GM12878 (cell line): Measurements from ENCODE around the gene FCRLA. TPM values are rescaled to one million over a fixed set of nuclear protein-coding genes. Genes with fewer than 3 reads are reported as not detected.

ENCODE experiments used
- ATAC-seq: fragments of 200-7000 bp; cut with Tn5 transposase; 3 replicates; pipeline ENCODE4 v1.9.1; 2020; ENCODE audit warnings: mild to moderate bottlenecking, moderate library complexity
- Bru-seq: library from RNA; stranded (reverse); fragments of 400-500 nt; gene quantifications from one replicate; lab custom pipeline; 2021; lab: Mats Ljungman, UMichigan
- BruChase-seq, 2 experiments: library from RNA; stranded (reverse); fragments of 400-500 nt; gene quantifications; one replicate each; lab custom pipeline; 2021; lab: Mats Ljungman, UMichigan
- BruUV-seq: library from RNA; stranded (reverse); fragments of 400-500 nt; replicated peaks from 2 replicates; lab custom pipeline; 2021; lab: Mats Ljungman, UMichigan
- CTCF ChIA-PET: fragments of 300-600 bp; sonication (Branson Sonifier 250); formaldehyde crosslinking; extraction: SDS; loops from one replicate; lab custom pipeline; 2021; ENCODE audit warnings: inconsistent platforms; lab: Yijun Ruan, JAX
- POLR2A ChIA-PET: fragments of 350-600 bp; formaldehyde crosslinking; extraction: SDS; loops from one replicate; lab custom pipeline; 2021; ENCODE audit warnings: inconsistent platforms; lab: Charles Lee
- RAD21 ChIA-PET: fragments of 300-600 bp; sonication (Branson Sonifier 250); formaldehyde crosslinking; loops from one replicate; lab custom pipeline; 2023; ENCODE audit warnings: antibody characterized with exemption; ENCODE audit not compliant: unreplicated experiment; lab: Charles Lee
- SMC1A ChIA-PET: fragments of 300-600 bp; sonication (Branson Sonifier 250); formaldehyde crosslinking; loops from one replicate; lab custom pipeline; 2023; ENCODE audit not compliant: unreplicated experiment, uncharacterized antibody; lab: Charles Lee
- DNase-seq: peaks from one replicate; pipeline ENCODE4 v3.0.0-alpha.2; 2011; ENCODE audit warnings: low read depth, low spot score
- FAIRE-seq: peaks from 3 replicates; lab custom pipeline; 2011; peaks lifted over from hg19 to GRCh38; lab: Jason Lieb, UNC
- H2AFZ ChIP-seq: 2 replicates; pipeline ENCODE4 v1.6.0; 2011; ENCODE audit warnings: low read depth, low read length, control low read depth; ENCODE audit not compliant: control insufficient read depth
- H3K27ac ChIP-seq: 2 replicates; pipeline ENCODE4 v1.5.1; 2011; ENCODE audit warnings: control low read depth; ENCODE audit not compliant: control insufficient read depth, insufficient read depth
- H3K27me3 ChIP-seq, 2 experiments: replicated peaks in 1 of 2; 2 replicates each; pipeline versions ENCODE4 v1.6.0 to v1.6.1; 2011; ENCODE audit warnings: low read length in 1 of 2; ENCODE audit not compliant: control insufficient read depth in 2 of 2, insufficient read depth in 2 of 2
- H3K36me3 ChIP-seq, 2 experiments: 2 replicates each; pipeline ENCODE4 v1.5.1; 2011; ENCODE audit warnings: low read length in 1 of 2; ENCODE audit not compliant: control insufficient read depth in 2 of 2, insufficient read depth in 2 of 2
- H3K4me1 ChIP-seq: 2 replicates; pipeline ENCODE4 v1.6.1; 2011; ENCODE audit warnings: mild to moderate bottlenecking, low read length, moderate library complexity, mixed read lengths; ENCODE audit not compliant: control insufficient read depth, insufficient read depth
- H3K4me2 ChIP-seq: 2 replicates; pipeline ENCODE4 v1.6.0; 2011; ENCODE audit warnings: control low read depth; ENCODE audit not compliant: control insufficient read depth, insufficient read depth
- H3K4me3 ChIP-seq: fragments of 200-600 bp; sonication (generic); 2 replicates; pipeline ENCODE4 v1.5.1; 2016
- H3K79me2 ChIP-seq: 2 replicates; pipeline ENCODE4 v1.6.0; 2011; ENCODE audit warnings: low read length; ENCODE audit not compliant: control insufficient read depth, insufficient read depth
- H3K9ac ChIP-seq: 2 replicates; pipeline ENCODE4 v1.8.0; 2011; ENCODE audit warnings: low read length, control low read depth, mixed read lengths; ENCODE audit not compliant: control insufficient read depth, insufficient read depth
- H3K9me3 ChIP-seq: replicated peaks from 3 replicates; pipeline ENCODE4 v1.5.1; 2011; ENCODE audit warnings: mild to moderate bottlenecking, low read length; ENCODE audit not compliant: control insufficient read depth, insufficient read depth
- H4K20me1 ChIP-seq: 2 replicates; pipeline ENCODE4 v1.6.0; 2011; ENCODE audit not compliant: control insufficient read depth, insufficient read depth
- SPI1 ChIP-seq: IDR thresholded peaks from 2 replicates; pipeline ENCODE4 v1.6.1; 2011; ENCODE audit warnings: low read depth, mild to moderate bottlenecking, low read length, moderate library complexity, borderline replicate concordance; ENCODE audit not compliant: insufficient read depth
- ZSCAN29 ChIP-seq: fragments of 450-650 bp; IDR thresholded peaks from 2 replicates; pipeline ENCODE4 v1.6.1; 2017; ENCODE audit warnings: mild to moderate bottlenecking, moderate library complexity
- WGBS: methylation state at CpG from one replicate; pipeline ENCODE4 v1.1.6; 2016; ENCODE audit warnings: low lambda C conversion rate; ENCODE audit not compliant: insufficient replicate concordance, insufficient coverage; ENCODE audit errors: missing lambda C conversion rate; 5-methylcytosine and 5-hydroxymethylcytosine counted together
- in situ Hi-C: fragments of 300-500 bp; cut with MboI; formaldehyde crosslinking; loops from 9 replicates; pipeline ENCODE4 v1.14.3; 2018; ENCODE audit warnings: mixed read lengths
- intact Hi-C: fragments of 100-400 bp; cut with micrococcal nuclease; formaldehyde crosslinking; loops from one replicate; pipeline ENCODE4 v1.14.2; 2022; ENCODE audit not compliant: unreplicated experiment
- long read RNA-seq, 2 experiments: library from polyadenylated mRNA; unstranded; transcript quantifications; one replicate each; pipeline ENCODE4 v2.0.0, GENCODE V29; 2019 to 2020
- polyA minus RNA-seq, 3 experiments: library from RNA; depleted of rRNA, polyadenylated mRNA; stranded (reverse); fragments of >200 nt; gene quantifications; 2 replicates each; pipeline ENCODE4 v1.2.3, GENCODE V29; 2011
- polyA plus RNA-seq, 11 experiments: library from polyadenylated mRNA; depleted of rRNA in 4 of 11; unstranded in 6 of 11; stranded (reverse) in 5 of 11; fragments of >200 nt; fragmentation: Nextera tagmentation in 4 of 11; fragmentation: Illumina TruSeq in 1 of 11; extraction: Ambion mirVana in 4 of 11; extraction: Trizol in 1 of 11; gene quantifications; 1 replicate in 1 of 11; 2 replicates in 10 of 11; pipeline versions ENCODE4 v1.2.1 to v1.2.3, GENCODE V29; 2011 to 2016; ENCODE audit warnings: inconsistent platforms in 2 of 11, missing spikeins in 2 of 11, low read depth in 1 of 11
- total RNA-seq, 4 experiments: library from RNA; depleted of rRNA in 3 of 4; stranded (reverse); fragments of >200 nt in 3 of 4; fragmentation: Illumina TruSeq in 1 of 4; extraction: Trizol in 1 of 4; gene quantifications; 2 replicates each; pipeline versions ENCODE4 v1.2.1 to v1.2.3, GENCODE V29; 2013 to 2021
- TF ChIP-seq, protein P1 (sequence below): fragments of 450-650 bp; IDR thresholded peaks from 2 replicates; pipeline ENCODE4 v1.6.1; 2017; ENCODE audit warnings: antibody characterized with exemption, mild to moderate bottlenecking, moderate library complexity
- TF ChIP-seq, protein P2 (sequence below): fragments of 450-650 bp; IDR thresholded peaks from 2 replicates; pipeline ENCODE4 v1.6.1; 2016; ENCODE audit warnings: mild to moderate bottlenecking
- TF ChIP-seq, protein P3 (sequence below): IDR thresholded peaks from 2 replicates; pipeline ENCODE4 v1.6.1; 2011; ENCODE audit warnings: borderline replicate concordance, low read depth, mild to moderate bottlenecking, moderate library complexity, low read length; ENCODE audit not compliant: insufficient read depth, poor library complexity, severe bottlenecking

FCRLA gene
- 48.7 and 51.4 TPM in 2 replicates for total RNA-seq (2013; cell fraction: nucleolus; rRNA removed)
- total RNA-seq (2014; rRNA removed) (419 and 443 TPM in 2 replicates), total RNA-seq (2014; rRNA removed; fragmentation: Illumina TruSeq; extraction: Trizol) (269 and 273 TPM in 2 replicates), total RNA-seq (2021) (286 and 294 TPM in 2 replicates), polyA plus RNA-seq (2011; rRNA removed) (122 and 130 TPM in 2 replicates), polyA plus RNA-seq (2014; fragmentation: Illumina TruSeq; extraction: Trizol) (378 and 399 TPM in 2 replicates), polyA plus RNA-seq (2014; fragmentation: Nextera tagmentation; extraction: Ambion mirVana) (100 to 1,000 TPM; 418 to 714 TPM), polyA plus RNA-seq (2014; rRNA removed) (355 and 359 TPM in 2 replicates), polyA plus RNA-seq (2016; fragmentation: Nextera tagmentation; extraction: Ambion mirVana) (100 to 1,000 TPM; 339 to 389 TPM), polyA minus RNA-seq (2011; rRNA and poly(A)+ RNA removed) (84.4 and 140 TPM in 2 replicates), Bru-seq, nascent RNA (percentile 88 among the genes with signal in this experiment), BruChase-seq, experiment 1, labeled RNA remaining after a 6-hour chase (percentile 88 among the genes with signal in this experiment), BruChase-seq, experiment 2, labeled RNA remaining after a 2-hour chase (percentile 82 among the genes with signal in this experiment)
- polyA plus RNA-seq (2011; ENCODE audit: low read depth) = 286 TPM
- polyA plus RNA-seq (2011; cell fraction: cytosol; rRNA removed) = 126 and 193 TPM in 2 replicates
- polyA plus RNA-seq (2011; cell fraction: nucleus; rRNA removed) = 55.0 and 60.1 TPM in 2 replicates
- 191 and 218 TPM in 2 replicates for polyA plus RNA-seq (2012)
- polyA minus RNA-seq (2011; cell fraction: cytosol; rRNA and poly(A)+ RNA removed) = 24.5 and 36.5 TPM in 2 replicates
- polyA minus RNA-seq (2011; cell fraction: nucleus; rRNA and poly(A)+ RNA removed) = 11.8 and 17.8 TPM in 2 replicates
- long read RNA-seq, experiment 1, transcript FCRLA-209 (3 exons, 1,684 nt) = minor isoform, 5 of 161 reads
- long read RNA-seq, experiment 1, transcript FCRLA-214 (4 exons, 2,077 nt) = minor isoform, 9 of 161 reads
- long read RNA-seq, experiment 1, transcript FCRLA-201 (5 exons, 2,341 nt) = major isoform, 132 of 161 reads
- long read RNA-seq, experiment 1, partial matches to known transcripts = 4 of 161 reads
- long read RNA-seq, experiment 1, other reads (novel, unspliced or antisense) = 6 of 161 reads
- long read RNA-seq, experiment 2, transcript FCRLA-214 (4 exons, 2,077 nt) = minor isoform, 22 of 768 reads
- long read RNA-seq, experiment 2, transcript FCRLA-209 (3 exons, 1,684 nt) = minor isoform, 21 of 768 reads
- long read RNA-seq, experiment 2, transcript FCRLA-201 (5 exons, 2,341 nt) = major isoform, 644 of 768 reads
- long read RNA-seq, experiment 2, transcript FCRLA-204 (4 exons, 888 nt) = minor isoform, 24 of 768 reads
- long read RNA-seq, experiment 2, partial matches to known transcripts = 35 of 768 reads
- long read RNA-seq, experiment 2, other reads (novel, unspliced or antisense) = 20 of 768 reads

DNA sequence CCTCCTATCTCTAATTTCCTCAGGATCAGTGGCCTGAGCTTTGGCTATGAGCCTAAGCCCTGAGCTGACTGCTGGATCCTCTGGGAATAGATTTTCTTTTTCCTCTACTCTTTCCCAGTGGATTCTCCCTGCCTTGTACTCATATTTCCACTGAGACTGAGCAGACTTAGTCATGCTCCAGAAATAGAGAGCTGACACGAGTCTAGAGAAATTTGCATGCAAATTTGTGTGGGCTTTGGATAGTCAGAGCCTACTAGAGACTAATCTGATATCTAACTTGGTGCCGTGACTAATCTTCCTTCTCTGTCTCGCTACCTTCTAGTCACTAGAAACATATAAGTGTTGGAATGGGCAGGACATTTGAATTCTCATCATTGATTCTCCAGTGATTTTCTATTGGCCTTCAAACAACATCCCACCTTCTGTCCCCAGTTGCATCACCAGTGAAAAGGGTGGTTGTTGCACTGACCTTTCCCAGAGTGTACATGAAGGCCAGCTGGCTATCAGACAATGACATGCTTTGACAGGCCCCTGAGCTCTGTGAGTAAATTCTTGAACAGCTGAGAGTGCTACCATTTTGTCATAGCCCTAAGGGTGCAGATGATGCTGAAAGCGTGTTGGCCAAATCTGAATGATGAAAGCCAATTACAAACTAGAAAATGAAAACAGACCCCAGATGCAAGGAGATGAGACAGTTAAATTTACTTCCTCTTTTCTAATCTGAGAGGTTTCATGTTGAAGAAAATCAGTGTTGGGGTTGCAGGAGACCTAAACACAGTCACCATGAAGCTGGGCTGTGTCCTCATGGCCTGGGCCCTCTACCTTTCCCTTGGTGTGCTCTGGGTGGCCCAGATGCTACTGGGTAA lies at the start of gene FCRLA:
FCRLA (plus strand) TSS at position 748 of the 866 bp plus-strand sequence; CDS start at position 784, 36 bp downstream.
- ChIA-PET SMC1A (interaction anchor here (1.2 to 5.1 kb wide), 8 partner anchors 10 to 59 kb away, joined by 3 to 61 read pairs (median 5); no protein-coding TSS in a partner anchor), POLR2A (interaction anchor here (0.7 to 3.1 kb wide), 5 partner anchors 9 to 31 kb away, joined by 3 to 23 read pairs (median 16); no protein-coding TSS in a partner anchor), RAD21 (interaction anchor here (0.6 to 4.7 kb wide), 10 partner anchors 9 to 400 kb away, joined by 3 to 74 read pairs (median 6); partner anchors contain the start of gene DUSP12), CTCF (interaction anchor here (0.6 to 5.0 kb wide), 11 partner anchors 9 to 268 kb away, joined by 3 to 75 read pairs (median 4); no protein-coding TSS in a partner anchor)
- H2AFZ ChIP-seq = peak within 1 kb of the TSS; percentile 69
- H3K4me2 ChIP-seq = peak within 1 kb of the TSS; percentile 94
- H3K36me3 ChIP-seq = peaks cover 9 to 13% of the 10 kb centered on the region in 2 experiments
- DNase-seq (peak; percentile 88), FAIRE-seq (peak; percentile 94), ATAC-seq (peak; percentile 85)
- H3K79me2 ChIP-seq = peaks cover 43% of the 10 kb centered on the region
- BruUV-seq = no TSS peak
- peak within 1 kb of the TSS; percentile 85 for H3K27ac ChIP-seq
- peak within 1 kb of the TSS; percentile 81 for H3K4me3 ChIP-seq
- H3K27me3 ChIP-seq = no peaks in the 10 kb centered on the region
- H3K9me3 ChIP-seq = no peaks in the 10 kb centered on the region
- 4% methylated on average over 4 of the region's 4 CpGs for WGBS
- peak within 1 kb of the TSS; percentile 90 for H3K9ac ChIP-seq
- no peaks in the 10 kb centered on the region for H4K20me1 ChIP-seq
- in situ Hi-C loops = no loop called here
- intact Hi-C loops = loop anchor here (2.0 kb wide), 2 partner anchors 20 to 32 kb away; no protein-coding TSS in a partner anchor
- H3K4me1 ChIP-seq = peaks cover 32% of the 10 kb centered on the region
- TF ChIP-seq, protein P1, sequence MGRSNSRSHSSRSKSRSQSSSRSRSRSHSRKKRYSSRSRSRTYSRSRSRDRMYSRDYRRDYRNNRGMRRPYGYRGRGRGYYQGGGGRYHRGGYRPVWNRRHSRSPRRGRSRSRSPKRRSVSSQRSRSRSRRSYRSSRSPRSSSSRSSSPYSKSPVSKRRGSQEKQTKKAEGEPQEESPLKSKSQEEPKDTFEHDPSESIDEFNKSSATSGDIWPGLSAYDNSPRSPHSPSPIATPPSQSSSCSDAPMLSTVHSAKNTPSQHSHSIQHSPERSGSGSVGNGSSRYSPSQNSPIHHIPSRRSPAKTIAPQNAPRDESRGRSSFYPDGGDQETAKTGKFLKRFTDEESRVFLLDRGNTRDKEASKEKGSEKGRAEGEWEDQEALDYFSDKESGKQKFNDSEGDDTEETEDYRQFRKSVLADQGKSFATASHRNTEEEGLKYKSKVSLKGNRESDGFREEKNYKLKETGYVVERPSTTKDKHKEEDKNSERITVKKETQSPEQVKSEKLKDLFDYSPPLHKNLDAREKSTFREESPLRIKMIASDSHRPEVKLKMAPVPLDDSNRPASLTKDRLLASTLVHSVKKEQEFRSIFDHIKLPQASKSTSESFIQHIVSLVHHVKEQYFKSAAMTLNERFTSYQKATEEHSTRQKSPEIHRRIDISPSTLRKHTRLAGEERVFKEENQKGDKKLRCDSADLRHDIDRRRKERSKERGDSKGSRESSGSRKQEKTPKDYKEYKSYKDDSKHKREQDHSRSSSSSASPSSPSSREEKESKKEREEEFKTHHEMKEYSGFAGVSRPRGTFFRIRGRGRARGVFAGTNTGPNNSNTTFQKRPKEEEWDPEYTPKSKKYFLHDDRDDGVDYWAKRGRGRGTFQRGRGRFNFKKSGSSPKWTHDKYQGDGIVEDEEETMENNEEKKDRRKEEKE = no peak
- TF ChIP-seq SPI1 (0 out of 2 replicates have a peak, but pooled peaks have one; percentile 4), ZSCAN29 (no peak)
- TF ChIP-seq, protein P2, sequence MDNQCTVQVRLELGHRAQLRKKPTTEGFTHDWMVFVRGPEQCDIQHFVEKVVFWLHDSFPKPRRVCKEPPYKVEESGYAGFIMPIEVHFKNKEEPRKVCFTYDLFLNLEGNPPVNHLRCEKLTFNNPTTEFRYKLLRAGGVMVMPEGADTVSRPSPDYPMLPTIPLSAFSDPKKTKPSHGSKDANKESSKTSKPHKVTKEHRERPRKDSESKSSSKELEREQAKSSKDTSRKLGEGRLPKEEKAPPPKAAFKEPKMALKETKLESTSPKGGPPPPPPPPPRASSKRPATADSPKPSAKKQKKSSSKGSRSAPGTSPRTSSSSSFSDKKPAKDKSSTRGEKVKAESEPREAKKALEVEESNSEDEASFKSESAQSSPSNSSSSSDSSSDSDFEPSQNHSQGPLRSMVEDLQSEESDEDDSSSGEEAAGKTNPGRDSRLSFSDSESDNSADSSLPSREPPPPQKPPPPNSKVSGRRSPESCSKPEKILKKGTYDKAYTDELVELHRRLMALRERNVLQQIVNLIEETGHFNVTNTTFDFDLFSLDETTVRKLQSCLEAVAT = no peak
- TF ChIP-seq, protein P3, sequence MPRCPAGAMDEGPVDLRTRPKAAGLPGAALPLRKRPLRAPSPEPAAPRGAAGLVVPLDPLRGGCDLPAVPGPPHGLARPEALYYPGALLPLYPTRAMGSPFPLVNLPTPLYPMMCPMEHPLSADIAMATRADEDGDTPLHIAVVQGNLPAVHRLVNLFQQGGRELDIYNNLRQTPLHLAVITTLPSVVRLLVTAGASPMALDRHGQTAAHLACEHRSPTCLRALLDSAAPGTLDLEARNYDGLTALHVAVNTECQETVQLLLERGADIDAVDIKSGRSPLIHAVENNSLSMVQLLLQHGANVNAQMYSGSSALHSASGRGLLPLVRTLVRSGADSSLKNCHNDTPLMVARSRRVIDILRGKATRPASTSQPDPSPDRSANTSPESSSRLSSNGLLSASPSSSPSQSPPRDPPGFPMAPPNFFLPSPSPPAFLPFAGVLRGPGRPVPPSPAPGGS = no peak
